Panc1 (cell line): ENCODE measurements around the gene NMT1. TPM values are rescaled to one million over a fixed set of nuclear protein-coding genes. Genes with fewer than 3 reads are reported as not detected.

Source experiments
- ATAC-seq: fragments of 200-7000 bp; cut with Tn5 transposase; 2 replicates; pipeline ENCODE4 v1.9.1; 2020; ENCODE audit warnings: mild to moderate bottlenecking, moderate library complexity
- BruUV-seq: library from RNA; stranded (reverse); fragments of 400-500 nt; replicated peaks from 2 replicates; lab custom pipeline; 2021; lab: Mats Ljungman, UMichigan
- CTCF ChIA-PET: fragments of 300-600 bp; sonication (Branson Sonifier 250); formaldehyde crosslinking; loops from one replicate; lab custom pipeline; 2022; ENCODE audit warnings: antibody characterized with exemption; lab: Charles Lee
- POLR2A ChIA-PET: fragments of 300-600 bp; sonication (Branson Sonifier 250); formaldehyde crosslinking; loops from one replicate; lab custom pipeline; 2022; ENCODE audit warnings: antibody characterized with exemption; lab: Charles Lee
- DNase-seq: peaks from one replicate; pipeline ENCODE4 v3.0.0-alpha.2; 2010; ENCODE audit warnings: low read depth, low spot score
- H3K27ac ChIP-seq: 2 replicates; pipeline ENCODE4 v1.5.1; 2011; ENCODE audit warnings: mild to moderate bottlenecking, low read length, inconsistent platforms
- H3K27me3 ChIP-seq: fragments of 200-500 bp; sonication (Bioruptor generic); 2 replicates; pipeline ENCODE4 v1.6.0; 2014; ENCODE audit warnings: low read length, inconsistent platforms; ENCODE audit not compliant: control insufficient read depth, insufficient read depth
- H3K36me3 ChIP-seq: fragments of 200-500 bp; sonication (Bioruptor generic); 2 replicates; pipeline ENCODE4 v1.5.1; 2014; ENCODE audit warnings: inconsistent platforms, mild to moderate bottlenecking, low read length, moderate library complexity; ENCODE audit not compliant: control insufficient read depth, insufficient read depth
- H3K4me1 ChIP-seq: 2 replicates; pipeline ENCODE4 v1.5.1; 2011; ENCODE audit warnings: inconsistent platforms, mild to moderate bottlenecking, low read length, moderate library complexity; ENCODE audit not compliant: control insufficient read depth, insufficient read depth
- H3K4me3 ChIP-seq, 2 experiments: 2 replicates each; pipeline ENCODE4 v1.5.1; 2011 to 2012; ENCODE audit warnings: low read depth in 2 of 2, low read length in 2 of 2, mild to moderate bottlenecking in 2 of 2, inconsistent platforms in 1 of 2, moderate library complexity in 1 of 2
- H3K9me3 ChIP-seq: fragments of 200-500 bp; sonication (Bioruptor generic); 2 replicates; pipeline ENCODE4 v1.5.1; 2014; ENCODE audit warnings: low read depth, mild to moderate bottlenecking, inconsistent platforms, low read length, moderate library complexity; ENCODE audit not compliant: control insufficient read depth, insufficient read depth
- CTCF ChIP-seq: fragments of 450-650 bp; IDR thresholded peaks from 2 replicates; pipeline ENCODE4 v1.5.1; 2017; ENCODE audit warnings: mild to moderate bottlenecking
- POLR2AphosphoS5 ChIP-seq: IDR thresholded peaks from 2 replicates; pipeline ENCODE4 v1.6.1; 2012; ENCODE audit warnings: mild to moderate bottlenecking, low read depth, low read length, moderate library complexity
- REST ChIP-seq, 2 experiments: IDR thresholded peaks; 2 replicates each; pipeline ENCODE4 v1.6.1; 2011 to 2012; ENCODE audit warnings: low read depth in 2 of 2, control low read depth in 1 of 2, low read length in 1 of 2, mild to moderate bottlenecking in 1 of 2, moderate library complexity in 1 of 2; ENCODE audit not compliant: insufficient read depth in 1 of 2
- SIN3A ChIP-seq: IDR thresholded peaks from 2 replicates; pipeline ENCODE4 v1.6.1; 2012; ENCODE audit warnings: low read depth, mild to moderate bottlenecking, low read length, moderate library complexity, borderline replicate concordance; ENCODE audit not compliant: insufficient read depth
- TCF7L2 ChIP-seq: IDR thresholded peaks from 2 replicates; pipeline ENCODE4 v1.6.1; 2011; ENCODE audit warnings: mild to moderate bottlenecking, low read depth, low read length, inconsistent platforms
- in situ Hi-C: cut with HindIII; loops from 2 replicates; pipeline ENCODE4 v1.10.0; 2016; ENCODE audit warnings: low sequenced_read_pairs, low pct_unique_long_range_greater_than_20kb
- intact Hi-C: fragments of 100-400 bp; cut with micrococcal nuclease; formaldehyde crosslinking; loops from one replicate; pipeline ENCODE4 v1.10.0; 2022; ENCODE audit not compliant: unreplicated experiment
- total RNA-seq: library from RNA; stranded (reverse); gene quantifications from one replicate; pipeline ENCODE4 v1.2.1, GENCODE V29; 2021; ENCODE audit not compliant: unreplicated experiment

Gene NMT1
- total RNA-seq, 1 experiment from 2014 or later, result 105 TPM

- in situ Hi-C loops (no loop called here), intact Hi-C loops (no loop called here)
- peaks cover 29% of the 10 kb centered on the region for H3K4me1 ChIP-seq
- CTCF ChIA-PET, result no interaction called here
- POLR2A ChIA-PET, result no interaction called here
- no peak for TF ChIP-seq TCF7L2
- TF ChIP-seq CTCF, result no peak
- no peak for TF ChIP-seq REST (IDR thresholded peaks at IDR 0.05; ENCODE audit: insufficient read depth in 1 of 2, low read depth in 2 of 2, low read length in 1 of 2)
- no peak for TF ChIP-seq SIN3A
- no peaks in the 10 kb centered on the region for H3K36me3 ChIP-seq
- H3K9me3 ChIP-seq, result no peaks in the 10 kb centered on the region
- H3K4me3 ChIP-seq, result no peak overlapping the region
- no peaks in the 10 kb centered on the region for H3K27me3 ChIP-seq
- BruUV-seq, result no TSS peak
- no peak overlapping the region for H3K27ac ChIP-seq
- ATAC-seq, result no peak
- DNase-seq, result no peak
Measured at GRCh38 chr17:45120558-45120957, 59.4 kb downstream of the NMT1 start.

GRCh38 chr17:45121055-45121454 is 59.9 kb downstream of the NMT1 start:
- no TSS peak for BruUV-seq
- Histone ChIP-seq H3K4me1 (peaks cover 29% of the 10 kb centered on the region), H3K27me3 (no peaks in the 10 kb centered on the region), H3K27ac (no peak overlapping the region), H3K36me3 (no peaks in the 10 kb centered on the region), H3K9me3 (no peaks in the 10 kb centered on the region), H3K4me3 (no peak overlapping the region)
- intact Hi-C loops, result no loop called here
- in situ Hi-C loops, result no loop called here
- no peak for DNase-seq
- ChIA-PET CTCF (no interaction called here), POLR2A (no interaction called here)
- ATAC-seq, result no peak
- TF ChIP-seq POLR2AphosphoS5 (no peak), REST (IDR thresholded peaks at IDR 0.05; ENCODE audit: insufficient read depth in 1 of 2, low read depth in 2 of 2, low read length in 1 of 2) (no peak), SIN3A (no peak), TCF7L2 (no peak), CTCF (no peak)
